OCI-LY1 (cell line): Measurements from ENCODE around the gene LRRC73.
"Not testable (repeated sequence)": the region's sequence is repeated elsewhere in the genome, so short reads cannot be mapped to it uniquely, and the experiment has no call there.

Experiments used
- H2AFZ ChIP-seq: fragments of 200-600 bp; sonication (generic), shearing (Covaris generic); 2 replicates; pipeline ENCODE4 v1.6.0; 2014; ENCODE audit warnings: antibody characterized with exemption, mild to moderate bottlenecking, low read length
- H3F3A ChIP-seq: fragments of 200-600 bp; sonication (generic), shearing (Covaris generic); 2 replicates; pipeline ENCODE4 v1.6.0; 2014; ENCODE audit warnings: mild to moderate bottlenecking, antibody characterized with exemption, low read length, moderate library complexity; ENCODE audit not compliant: insufficient read depth
- H3K27ac ChIP-seq: fragments of 200-600 bp; sonication (generic); 2 replicates; pipeline ENCODE4 v1.5.1; 2014; ENCODE audit warnings: low read length, mixed run types, mild to moderate bottlenecking, low read depth; ENCODE audit not compliant: poor library complexity, severe bottlenecking
- H3K27me3 ChIP-seq: fragments of 200-600 bp; sonication (generic); 2 replicates; pipeline ENCODE4 v1.6.0; 2014; ENCODE audit warnings: antibody characterized with exemption, mild to moderate bottlenecking, low read length, moderate library complexity; ENCODE audit not compliant: insufficient read depth
- H3K36me3 ChIP-seq: fragments of 200-600 bp; sonication (generic); 2 replicates; pipeline ENCODE4 v1.6.1; 2014; ENCODE audit warnings: mild to moderate bottlenecking, antibody characterized with exemption, low read length, moderate library complexity, mixed read lengths; ENCODE audit not compliant: insufficient read depth
- H3K4me1 ChIP-seq: fragments of 200-600 bp; sonication (generic); 2 replicates; pipeline ENCODE4 v1.5.1; 2014; ENCODE audit warnings: mild to moderate bottlenecking, low read length, moderate library complexity; ENCODE audit not compliant: insufficient read depth, severe bottlenecking
- H3K4me2 ChIP-seq: fragments of 200-600 bp; sonication (generic), shearing (Covaris generic); 2 replicates; pipeline ENCODE4 v1.6.1; 2014; ENCODE audit warnings: low read length
- H3K4me3 ChIP-seq: fragments of 200-600 bp; sonication (generic); 2 replicates; pipeline ENCODE4 v1.5.1; 2014; ENCODE audit warnings: low read length, low read depth, mild to moderate bottlenecking, mixed read lengths; ENCODE audit not compliant: poor library complexity, severe bottlenecking
- H3K79me2 ChIP-seq: fragments of 200-600 bp; shearing (Covaris generic); 2 replicates; pipeline ENCODE4 v1.6.1; 2016; ENCODE audit warnings: mixed run types, low read length, mixed read lengths; ENCODE audit not compliant: insufficient read depth
- H3K9ac ChIP-seq: fragments of 200-600 bp; sonication (generic), shearing (Covaris generic); 2 replicates; pipeline ENCODE4 v1.6.1; 2014; ENCODE audit warnings: mild to moderate bottlenecking, low read length, mixed read lengths
- H3K9me2 ChIP-seq: fragments of 200-600 bp; sonication (generic), shearing (Covaris generic); 2 replicates; pipeline ENCODE4 v1.6.1; 2014; ENCODE audit warnings: low read depth, mild to moderate bottlenecking, low read length, mixed read lengths
- H3K9me3 ChIP-seq: fragments of 200-600 bp; shearing (Covaris generic); 2 replicates; pipeline ENCODE4 v1.6.1; 2014; ENCODE audit warnings: low read length, mixed read lengths
- H4K20me1 ChIP-seq: fragments of 200-600 bp; sonication (generic), shearing (Covaris generic); 2 replicates; pipeline ENCODE4 v1.6.0; 2016; ENCODE audit warnings: mild to moderate bottlenecking, low read length; ENCODE audit not compliant: insufficient read depth
- EZH2 ChIP-seq: fragments of 200-600 bp; sonication (generic), shearing (Covaris generic); IDR thresholded peaks from 2 replicates; pipeline ENCODE4 v1.8.0; 2017; ENCODE audit warnings: borderline replicate concordance, mixed run types, mild to moderate bottlenecking, antibody characterized with exemption, low read length, moderate library complexity, mixed read lengths
- TF ChIP-seq, protein P1 (sequence below): fragments of 200-600 bp; sonication (generic), shearing (Covaris generic); IDR thresholded peaks from 2 replicates; pipeline ENCODE4 v1.5.1; 2017; ENCODE audit warnings: mild to moderate bottlenecking, antibody characterized with exemption, low read length, moderate library complexity, mixed read lengths

LRRC73 gene

DNA sequence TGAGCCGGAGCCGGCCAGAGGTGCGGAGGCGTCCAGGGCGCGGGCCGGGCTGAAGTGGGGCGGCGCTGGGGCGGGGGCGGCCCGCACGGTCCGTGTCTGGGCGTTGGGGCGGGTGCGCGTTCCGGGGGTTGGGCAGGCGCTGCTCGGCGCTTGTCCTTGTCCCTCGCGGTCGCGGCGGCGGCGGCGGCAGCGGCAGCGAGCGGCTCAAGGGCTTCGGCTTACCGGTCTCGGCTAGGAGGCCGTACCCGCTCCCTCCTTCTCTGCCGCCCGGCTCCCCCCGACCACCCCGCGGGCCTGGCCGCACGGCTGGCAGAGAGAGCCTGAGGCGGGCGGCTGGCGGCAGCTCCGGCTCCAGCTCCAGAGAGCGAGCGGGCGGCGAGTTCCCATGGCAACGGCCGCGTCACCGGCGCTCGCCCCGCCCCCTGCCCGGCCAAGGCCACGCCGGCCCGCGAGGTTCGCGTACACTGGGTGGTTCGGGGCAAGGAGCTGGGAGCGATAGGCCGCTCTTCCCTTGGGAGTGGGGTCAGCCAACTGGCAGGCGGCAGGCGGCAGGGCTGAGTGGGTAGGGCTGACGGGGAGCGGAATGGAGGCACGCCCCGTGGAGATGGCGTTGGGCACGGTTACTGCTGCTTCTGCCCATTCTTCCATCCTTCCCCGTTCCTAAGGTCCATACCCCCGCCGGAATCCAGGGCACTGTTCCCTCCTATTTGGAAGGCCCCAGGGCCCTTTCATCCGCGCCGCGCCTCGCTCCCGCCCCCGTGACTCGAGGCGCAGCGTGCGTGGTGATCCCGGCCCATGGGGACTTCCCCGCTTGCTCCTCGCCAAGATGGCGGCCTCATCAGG is at the start of gene LRRC73:
Gene LRRC73, minus strand, starts transcription at position 363 of the 843 bp plus-strand sequence. CDS start 561 bp downstream, outside the sequence.
- Histone ChIP-seq H3K9ac (no peak within 1 kb of the TSS; the same call in 1 of the 2 replicates), H4K20me1 (no peaks in the 10 kb centered on the region), H2AFZ (no peak within 1 kb of the TSS)

DNA sequence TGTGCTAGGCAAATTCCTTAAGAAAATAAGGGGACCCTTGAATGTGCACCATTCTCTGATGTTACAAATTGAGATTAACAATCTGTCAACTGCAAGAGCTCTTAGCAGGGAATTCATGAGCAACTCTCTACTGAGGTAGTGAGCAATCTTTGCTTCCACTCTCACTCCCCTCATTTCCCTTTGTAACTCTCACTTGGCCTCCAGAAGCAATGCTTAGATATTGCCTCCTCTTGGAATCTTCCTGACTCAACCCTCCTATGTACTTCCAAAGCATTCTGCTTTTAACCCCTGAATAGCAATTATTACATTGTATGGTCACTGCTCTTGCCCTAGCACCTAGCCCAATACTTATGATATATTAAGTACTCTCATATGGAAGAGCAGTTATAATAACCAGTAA is 49.2 kb upstream of the LRRC73 start:
- Histone ChIP-seq H2AFZ (no peak overlapping the region), H3K27ac (no peak overlapping the region), H3K4me2 (no peak overlapping the region), H3K36me3 (peaks cover 95% of the 10 kb centered on the region), H3F3A (no peaks in the 10 kb centered on the region), H3K9me3 (no peaks in the 10 kb centered on the region), H3K4me1 (no peaks in the 10 kb centered on the region), H3K9me2 (no peaks in the 10 kb centered on the region), H3K27me3 (no peaks in the 10 kb centered on the region), H3K9ac (no peak overlapping the region), H3K4me3 (no peak overlapping the region), H4K20me1 (no peaks in the 10 kb centered on the region), H3K79me2 (no peaks in the 10 kb centered on the region)
- TF ChIP-seq EZH2: no peak
- TF ChIP-seq, protein P1, sequence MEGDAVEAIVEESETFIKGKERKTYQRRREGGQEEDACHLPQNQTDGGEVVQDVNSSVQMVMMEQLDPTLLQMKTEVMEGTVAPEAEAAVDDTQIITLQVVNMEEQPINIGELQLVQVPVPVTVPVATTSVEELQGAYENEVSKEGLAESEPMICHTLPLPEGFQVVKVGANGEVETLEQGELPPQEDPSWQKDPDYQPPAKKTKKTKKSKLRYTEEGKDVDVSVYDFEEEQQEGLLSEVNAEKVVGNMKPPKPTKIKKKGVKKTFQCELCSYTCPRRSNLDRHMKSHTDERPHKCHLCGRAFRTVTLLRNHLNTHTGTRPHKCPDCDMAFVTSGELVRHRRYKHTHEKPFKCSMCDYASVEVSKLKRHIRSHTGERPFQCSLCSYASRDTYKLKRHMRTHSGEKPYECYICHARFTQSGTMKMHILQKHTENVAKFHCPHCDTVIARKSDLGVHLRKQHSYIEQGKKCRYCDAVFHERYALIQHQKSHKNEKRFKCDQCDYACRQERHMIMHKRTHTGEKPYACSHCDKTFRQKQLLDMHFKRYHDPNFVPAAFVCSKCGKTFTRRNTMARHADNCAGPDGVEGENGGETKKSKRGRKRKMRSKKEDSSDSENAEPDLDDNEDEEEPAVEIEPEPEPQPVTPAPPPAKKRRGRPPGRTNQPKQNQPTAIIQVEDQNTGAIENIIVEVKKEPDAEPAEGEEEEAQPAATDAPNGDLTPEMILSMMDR: no peak

More for the DNA sequence above, at the start of gene LRRC73:
- no peaks in the 10 kb centered on the region for H3K9me3 ChIP-seq
- peak within 1 kb of the TSS; percentile 65 for H3K4me3 ChIP-seq
- no peak within 1 kb of the TSS for H3K27ac ChIP-seq
- peaks cover 13% of the 10 kb centered on the region for H3K4me1 ChIP-seq
- H3K36me3 ChIP-seq: peaks cover 39% of the 10 kb centered on the region
- H3K4me2 ChIP-seq: peak within 1 kb of the TSS; percentile 67
- no peaks in the 10 kb centered on the region for H3K9me2 ChIP-seq
- H3K27me3 ChIP-seq: peaks cover 8% of the 10 kb centered on the region
- TF ChIP-seq EZH2: no peak
- TF ChIP-seq, protein P1: no peak
- H3K79me2 ChIP-seq: no peaks in the 10 kb centered on the region
- H3F3A ChIP-seq: no peaks in the 10 kb centered on the region

- peaks cover 93% of the 10 kb centered on the region for H3K36me3 ChIP-seq
- not testable (repeated sequence) for H3K4me3 ChIP-seq, H3K4me2 ChIP-seq, H3K9ac ChIP-seq, H2AFZ ChIP-seq, H3K27me3 ChIP-seq, H3K9me2 ChIP-seq, H3K4me1 ChIP-seq, H3K27ac ChIP-seq, H3F3A ChIP-seq, H3K9me3 ChIP-seq, H4K20me1 ChIP-seq, H3K79me2 ChIP-seq
These were observed 47.5 kb upstream of the LRRC73 start for GRCh38 chr6:43557620-43558019.

- Histone ChIP-seq H3K4me1 (no peaks in the 10 kb centered on the region), H3K36me3 (peaks cover 94% of the 10 kb centered on the region), H3K27me3 (no peaks in the 10 kb centered on the region), H3K9me2 (no peaks in the 10 kb centered on the region), H3K79me2 (no peaks in the 10 kb centered on the region), H3K9ac (no peak overlapping the region), H4K20me1 (no peaks in the 10 kb centered on the region), H3K9me3 (no peaks in the 10 kb centered on the region), H3K4me3 (no peak overlapping the region), H3K27ac (no peak overlapping the region), H3F3A (no peaks in the 10 kb centered on the region), H2AFZ (no peak overlapping the region), H3K4me2 (no peak overlapping the region)
- TF ChIP-seq, protein P1: no peak
- no peak for TF ChIP-seq EZH2
These were observed 37.1 kb upstream of the LRRC73 start for GRCh38 chr6:43547222-43547621.
